Tibial artery (tissue), 4 donors: ENCODE data around the gene VAMP5.

ENCODE experiments used
- DNase-seq, 2 donors: peaks; one replicate each; pipeline ENCODE4 v3.0.0-alpha.2; 2019
- H3K27ac ChIP-seq, 2 donors: fragments of 200-600 bp; sonication (generic) in 1 of 2; 1 replicate in 1 of 2; 2 replicates in 1 of 2; pipeline ENCODE4 v1.5.1; 2018 to 2019; ENCODE audit warnings: mild to moderate bottlenecking in 1 of 2
- H3K27me3 ChIP-seq, 2 donors: fragments of 200-600 bp; sonication (generic) in 1 of 2; one replicate each; pipeline versions ENCODE4 v1.5.1 to v1.6.0; 2016 to 2019
- H3K36me3 ChIP-seq, 3 donors: fragments of 200-600 bp; sonication (generic) in 2 of 3; one replicate each; pipeline ENCODE4 v1.5.1; 2016 to 2019; ENCODE audit warnings: mild to moderate bottlenecking in 2 of 3
- H3K4me1 ChIP-seq, 4 donors: fragments of 200-600 bp; sonication (generic) in 2 of 4; 1 replicate in 3 of 4; 2 replicates in 1 of 4; pipeline ENCODE4 v1.5.1; 2016 to 2019
- H3K4me3 ChIP-seq, 2 donors: fragments of 200-600 bp; sonication (generic) in 1 of 2; 1 replicate in 1 of 2; 2 replicates in 1 of 2; pipeline ENCODE4 v1.5.1; 2018 to 2019; ENCODE audit warnings: mild to moderate bottlenecking in 2 of 2
- H3K9me3 ChIP-seq, 3 donors: fragments of 200-600 bp; sonication (generic) in 1 of 3; one replicate each; pipeline ENCODE4 v1.5.1; 2016 to 2019
- CTCF ChIP-seq, 2 experiments: fragments of 200-600 bp in 1 of 2; fragments of 450-650 bp in 1 of 2; IDR thresholded peaks; one replicate each; pipeline ENCODE4 v1.5.1; 2017 to 2019; ENCODE audit warnings: antibody characterized with exemption in 2 of 2, mild to moderate bottlenecking in 1 of 2, moderate library complexity in 1 of 2
- intact Hi-C: fragments of 100-400 bp; cut with DNase I; formaldehyde crosslinking; loops from one replicate; pipeline ENCODE4 v1.15.0; 2023; ENCODE audit warnings: low total_unique reads

VAMP5 gene

GRCh38 chr2:85631316-85631715, 47.1 kb downstream of the VAMP5 start:
- intact Hi-C loops: loop anchor here (10.0 kb wide), 1 partner anchor 443 kb away; no protein-coding TSS in a partner anchor
- no peak for TF ChIP-seq CTCF (IDR thresholded peaks at IDR 0.05)
- no peak for DNase-seq
- no peaks in the 10 kb centered on the region for H3K9me3 ChIP-seq
- no peaks in the 10 kb centered on the region for H3K4me1 ChIP-seq
- peaks cover 66 to 98% (median 95%) of the 10 kb centered on the region in 3 donors for H3K36me3 ChIP-seq
- H3K27me3 ChIP-seq: no peaks in the 10 kb centered on the region
- no peak overlapping the region for H3K4me3 ChIP-seq
- H3K27ac ChIP-seq: no peak overlapping the region

GRCh38 chr2:85635011-85635410, 50.8 kb downstream of the VAMP5 start:
- TF ChIP-seq CTCF (IDR thresholded peaks at IDR 0.05): no peak
- DNase-seq: no peak
- Histone ChIP-seq H3K4me1 (no peaks in the 10 kb centered on the region), H3K27ac (no peak overlapping the region), H3K27me3 (no peaks in the 10 kb centered on the region), H3K4me3 (no peak overlapping the region), H3K36me3 (peaks cover 70 to 98% (median 94%) of the 10 kb centered on the region in 3 donors), H3K9me3 (no peaks in the 10 kb centered on the region)
- intact Hi-C loops: loop anchor here (5.0 to 10.0 kb wide), 2 partner anchors 72 to 440 kb away; no protein-coding TSS in a partner anchor

GRCh38 chr2:85635636-85636035, 51.4 kb downstream of the VAMP5 start:
- H3K9me3 ChIP-seq: no peaks in the 10 kb centered on the region
- no peak for TF ChIP-seq CTCF (IDR thresholded peaks at IDR 0.05)
- no peaks in the 10 kb centered on the region for H3K4me1 ChIP-seq
- H3K27ac ChIP-seq: no peak overlapping the region
- no peak overlapping the region for H3K4me3 ChIP-seq
- no peak for DNase-seq
- intact Hi-C loops: loop anchor here (5.0 to 10.0 kb wide), 2 partner anchors 72 to 439 kb away; no protein-coding TSS in a partner anchor
- H3K27me3 ChIP-seq: no peaks in the 10 kb centered on the region
- H3K36me3 ChIP-seq: peaks cover 70 to 98% (median 90%) of the 10 kb centered on the region in 3 donors

GRCh38 chr2:85642725-85643124, 58.5 kb downstream of the VAMP5 start:
- intact Hi-C loops: loop anchor here (10.0 kb wide), 1 partner anchor 172 kb away; no protein-coding TSS in a partner anchor
- DNase-seq: no peak
- H3K27ac ChIP-seq: no peak overlapping the region
- H3K9me3 ChIP-seq: no peaks in the 10 kb centered on the region
- no peaks in the 10 kb centered on the region for H3K27me3 ChIP-seq
- no peak for TF ChIP-seq CTCF (IDR thresholded peaks at IDR 0.05)
- H3K4me3 ChIP-seq: no peak overlapping the region
- peaks cover 90 to 100% (median 97%) of the 10 kb centered on the region in 3 donors for H3K36me3 ChIP-seq
- H3K4me1 ChIP-seq: no peaks in the 10 kb centered on the region
